SK-N-SH (cell line): ENCODE results near the gene RBM15B. TPM values are rescaled to one million over a fixed set of nuclear protein-coding genes. Genes with fewer than 3 reads are reported as not detected.

Experiments
- CTCF ChIA-PET: fragments of 300-600, 350-600 bp; formaldehyde crosslinking; extraction: SDS; loops from one replicate; lab custom pipeline; 2021; lab: Yijun Ruan, JAX
- POLR2A ChIA-PET: fragments of 350-600 bp; sonication (Branson Sonifier 250); formaldehyde crosslinking; extraction: SDS; loops from one replicate; lab custom pipeline; 2020; ENCODE audit warnings: antibody characterized with exemption, inconsistent platforms; lab: Yijun Ruan, JAX
- DNase-seq: peaks from one replicate; pipeline ENCODE4 v3.0.0; 2012
- H2AFZ ChIP-seq: fragments of 200-600 bp; sonication (generic); 2 replicates; pipeline ENCODE4 v1.8.1; 2016; ENCODE audit warnings: antibody characterized with exemption, mild to moderate bottlenecking, low read depth
- H3F3A ChIP-seq: fragments of 200-600 bp; sonication (generic); replicated peaks from 2 replicates; pipeline ENCODE3; 2016; ENCODE audit warnings: antibody characterized with exemption, mild to moderate bottlenecking; ENCODE audit not compliant: insufficient read depth
- H3K27ac ChIP-seq, 2 experiments: fragments of 200-500 bp in 1 of 2; fragments of 200-600 bp in 1 of 2; sonication (Bioruptor generic) in 1 of 2; sonication (generic), shearing (Covaris generic) in 1 of 2; 2 replicates each; pipeline versions ENCODE4 v1.5.1 to v1.6.1; 2014 to 2016; ENCODE audit warnings: low read depth in 2 of 2, inconsistent platforms in 1 of 2, low read length in 1 of 2, mild to moderate bottlenecking in 1 of 2, mixed read lengths in 1 of 2
- H3K27me3 ChIP-seq: fragments of 200-600 bp; sonication (generic), shearing (Covaris generic); 2 replicates; pipeline ENCODE4 v1.6.1; 2016; ENCODE audit warnings: mixed run types; ENCODE audit not compliant: insufficient read depth
- H3K36me3 ChIP-seq, 2 experiments: fragments of 200-500 bp in 1 of 2; fragments of 200-600 bp in 1 of 2; sonication (Bioruptor generic) in 1 of 2; sonication (generic) in 1 of 2; replicated peaks in 1 of 2; 2 replicates each; pipeline versions ENCODE3 to v1.5.1; 2014 to 2016; ENCODE audit warnings: low read length in 1 of 2, mild to moderate bottlenecking in 1 of 2; ENCODE audit not compliant: insufficient read depth in 2 of 2, control insufficient read depth in 1 of 2
- H3K4me1 ChIP-seq, 2 experiments: fragments of 200-500 bp in 1 of 2; fragments of 200-600 bp in 1 of 2; sonication (Bioruptor generic) in 1 of 2; sonication (generic), shearing (Covaris generic) in 1 of 2; 2 replicates each; pipeline versions ENCODE4 v1.5.1 to v1.6.1; 2014 to 2016; ENCODE audit warnings: low read depth in 1 of 2, low read length in 1 of 2, mixed run types in 1 of 2; ENCODE audit not compliant: insufficient read depth in 2 of 2, control insufficient read depth in 1 of 2
- H3K4me2 ChIP-seq: fragments of 200-600 bp; sonication (generic), shearing (Covaris generic); 2 replicates; pipeline ENCODE4 v1.6.1; 2017; ENCODE audit warnings: mixed run types
- H3K4me3 ChIP-seq, 2 experiments: fragments of 200-500 bp in 1 of 2; fragments of 200-600 bp in 1 of 2; sonication (Bioruptor generic) in 1 of 2; sonication (generic), shearing (Covaris generic) in 1 of 2; 2 replicates each; pipeline versions ENCODE4 v1.5.1 to v1.8.1; 2014 to 2016; ENCODE audit warnings: low read depth in 2 of 2, inconsistent platforms in 1 of 2, low read length in 1 of 2, mild to moderate bottlenecking in 1 of 2, mixed read lengths in 1 of 2, moderate library complexity in 1 of 2
- H3K79me2 ChIP-seq: fragments of 200-600 bp; sonication (generic); 2 replicates; pipeline ENCODE4 v1.8.1; 2017; ENCODE audit warnings: mild to moderate bottlenecking; ENCODE audit not compliant: insufficient read depth
- H3K9ac ChIP-seq: fragments of 200-600 bp; sonication (generic); 2 replicates; pipeline ENCODE4 v1.6.1; 2017; ENCODE audit warnings: mixed run types
- H3K9me2 ChIP-seq: fragments of 200-600 bp; sonication (generic); 2 replicates; pipeline ENCODE4 v1.6.1; 2017; ENCODE audit warnings: mixed run types
- H3K9me3 ChIP-seq: fragments of 200-600 bp; sonication (generic); 2 replicates; pipeline ENCODE4 v1.6.1; 2017; ENCODE audit warnings: mixed run types, mild to moderate bottlenecking, moderate library complexity
- H4K20me1 ChIP-seq: fragments of 200-600 bp; sonication (generic); 2 replicates; pipeline ENCODE4 v1.6.1; 2017; ENCODE audit warnings: mild to moderate bottlenecking, mixed run types; ENCODE audit not compliant: insufficient read depth
- CHD2 ChIP-seq: fragments of 150-350 bp; IDR thresholded peaks from 2 replicates; pipeline ENCODE4 v1.6.1; 2018; ENCODE audit warnings: low read length; ENCODE audit not compliant: partially characterized antibody
- CTCF ChIP-seq: fragments of 200-600 bp; sonication (generic); IDR thresholded peaks from 2 replicates; pipeline ENCODE4 v1.6.1; 2017; ENCODE audit warnings: antibody characterized with exemption, mild to moderate bottlenecking, moderate library complexity
- ELF1 ChIP-seq: IDR thresholded peaks from 2 replicates; pipeline ENCODE4 v1.4.0; 2012
- EP300 ChIP-seq, 2 experiments: IDR thresholded peaks; 2 replicates each; pipeline versions ENCODE4 v1.4.0 to v1.6.1; 2012; ENCODE audit warnings: borderline replicate concordance in 1 of 2, low read depth in 1 of 2, low read length in 1 of 2
- EZH2phosphoT487 ChIP-seq: fragments of 200-600 bp; sonication (generic); IDR thresholded peaks from 2 replicates; pipeline ENCODE4 v1.6.1; 2017; ENCODE audit warnings: low read depth, mixed run types, mild to moderate bottlenecking, antibody characterized with exemption, moderate library complexity, borderline replicate concordance
- FOXJ3 ChIP-seq: sonication (generic); formaldehyde crosslinking; IDR thresholded peaks from 2 replicates; pipeline ENCODE4 v1.5.1; 2020; ENCODE audit warnings: mild to moderate bottlenecking, missing genetic modification reagents
- FOXM1 ChIP-seq: IDR thresholded peaks from 2 replicates; pipeline ENCODE4 v1.4.0; 2012; ENCODE audit warnings: low read depth, mild to moderate bottlenecking
- MEF2A ChIP-seq: IDR thresholded peaks from 2 replicates; pipeline ENCODE4 v1.4.0; 2012; ENCODE audit warnings: low read depth, borderline replicate concordance
- NFIC ChIP-seq: IDR thresholded peaks from 2 replicates; pipeline ENCODE4 v1.4.0; 2012; ENCODE audit warnings: borderline replicate concordance
- NRF1 ChIP-seq: IDR thresholded peaks from 2 replicates; pipeline ENCODE4 v1.6.1; 2012; ENCODE audit warnings: low read depth, mild to moderate bottlenecking, low read length
- POLR2AphosphoS5 ChIP-seq: IDR thresholded peaks from 2 replicates; pipeline ENCODE4 v1.6.1; 2012; ENCODE audit warnings: low read depth, low read length
- RAD21 ChIP-seq: IDR thresholded peaks from 2 replicates; pipeline ENCODE4 v1.6.1; 2012; ENCODE audit warnings: mild to moderate bottlenecking, low read length
- RCOR1 ChIP-seq: fragments of 150-350 bp; IDR thresholded peaks from 2 replicates; pipeline ENCODE4 v1.6.1; 2017; ENCODE audit warnings: antibody characterized with exemption, low read length
- RFX5 ChIP-seq: IDR thresholded peaks from 2 replicates; pipeline ENCODE4 v1.6.1; 2012; ENCODE audit warnings: mild to moderate bottlenecking, improper control_type of control experiment, low read length
- SIN3A ChIP-seq: IDR thresholded peaks from 2 replicates; pipeline ENCODE4 v1.6.1; 2012; ENCODE audit warnings: low read depth, mild to moderate bottlenecking, low read length, moderate library complexity, borderline replicate concordance
- SMC3 ChIP-seq: IDR thresholded peaks from 2 replicates; pipeline ENCODE4 v1.6.1; 2012; ENCODE audit warnings: low read depth, low read length, improper control_type of control experiment
- TEAD4 ChIP-seq: IDR thresholded peaks from 2 replicates; pipeline ENCODE4 v1.4.0; 2012; ENCODE audit warnings: mild to moderate bottlenecking, borderline replicate concordance; ENCODE audit not compliant: insufficient read depth
- USF1 ChIP-seq: IDR thresholded peaks from 2 replicates; pipeline ENCODE4 v1.4.0; 2012; ENCODE audit warnings: low read depth, borderline replicate concordance
- USF2 ChIP-seq: fragments of 150-350 bp; IDR thresholded peaks from 2 replicates; pipeline ENCODE4 v1.6.1; 2017; ENCODE audit warnings: antibody characterized with exemption, low read length, low read depth, borderline replicate concordance
- YY1 ChIP-seq: IDR thresholded peaks from 2 replicates; pipeline ENCODE4 v1.4.0; 2012; ENCODE audit warnings: low read depth, mild to moderate bottlenecking
- WGBS: methylation state at CpG from one replicate; pipeline ENCODE4 v1.1.6; 2017; ENCODE audit warnings: low lambda C conversion rate; 5-methylcytosine and 5-hydroxymethylcytosine counted together
- polyA plus RNA-seq, 3 experiments: library from polyadenylated mRNA; depleted of rRNA; stranded (reverse); fragments of >200 nt; gene quantifications; 2 replicates each; pipeline ENCODE4 v1.2.3, GENCODE V29; 2012
- TF ChIP-seq, protein P1 (sequence below): IDR thresholded peaks from 2 replicates; pipeline ENCODE4 v1.6.1; 2012; ENCODE audit warnings: mild to moderate bottlenecking, low read depth, low read length, moderate library complexity

RBM15B gene
- polyA plus RNA-seq, 1 of the 3 experiments (the other 2 are of a cell fraction), result 17.0 TPM

DNA sequence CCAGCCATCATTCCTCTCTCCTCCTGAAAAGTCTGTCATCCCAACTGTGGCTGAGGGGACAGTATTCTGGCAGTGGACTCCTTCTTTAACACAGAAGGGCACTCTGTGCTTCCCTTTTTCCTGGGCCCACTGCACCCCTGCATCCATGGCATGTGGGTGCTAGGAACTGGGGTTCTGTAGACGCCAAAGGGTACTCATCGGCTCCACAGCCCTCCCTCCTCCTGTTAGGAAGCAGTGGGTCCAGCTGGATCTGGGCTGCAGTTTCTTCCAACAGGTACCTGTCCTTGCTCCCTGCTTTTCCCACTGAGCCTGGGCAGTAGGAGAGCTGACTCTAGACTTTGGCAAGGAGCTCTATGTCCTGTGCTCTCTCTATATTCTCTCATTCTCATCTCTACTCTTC lies 12.4 kb upstream of the RBM15B start:
- Histone ChIP-seq H3F3A (no peaks in the 10 kb centered on the region), H3K4me3 (no peak overlapping the region), H2AFZ (no peak overlapping the region), H3K79me2 (peaks cover 7% of the 10 kb centered on the region), H3K9me3 (no peaks in the 10 kb centered on the region), H3K9me2 (no peaks in the 10 kb centered on the region), H4K20me1 (no peaks in the 10 kb centered on the region), H3K4me1 (peaks cover 5 to 6% of the 10 kb centered on the region in 2 experiments; a peak in 3 of 4 replicates), H3K36me3 (no peaks in the 10 kb centered on the region), H3K27ac (no peak overlapping the region), H3K9ac (no peak overlapping the region), H3K27me3 (no peaks in the 10 kb centered on the region; the same call in 1 of the 2 replicates), H3K4me2 (no peak overlapping the region)
- POLR2A ChIA-PET, result no interaction called here
- TF ChIP-seq FOXJ3 (no peak), CTCF (no peak), SMC3 (no peak), FOXM1 (no peak), EZH2phosphoT487 (no peak), RCOR1 (no peak), TEAD4 (no peak), CHD2 (no peak), ELF1 (no peak)
- TF ChIP-seq, protein P1, sequence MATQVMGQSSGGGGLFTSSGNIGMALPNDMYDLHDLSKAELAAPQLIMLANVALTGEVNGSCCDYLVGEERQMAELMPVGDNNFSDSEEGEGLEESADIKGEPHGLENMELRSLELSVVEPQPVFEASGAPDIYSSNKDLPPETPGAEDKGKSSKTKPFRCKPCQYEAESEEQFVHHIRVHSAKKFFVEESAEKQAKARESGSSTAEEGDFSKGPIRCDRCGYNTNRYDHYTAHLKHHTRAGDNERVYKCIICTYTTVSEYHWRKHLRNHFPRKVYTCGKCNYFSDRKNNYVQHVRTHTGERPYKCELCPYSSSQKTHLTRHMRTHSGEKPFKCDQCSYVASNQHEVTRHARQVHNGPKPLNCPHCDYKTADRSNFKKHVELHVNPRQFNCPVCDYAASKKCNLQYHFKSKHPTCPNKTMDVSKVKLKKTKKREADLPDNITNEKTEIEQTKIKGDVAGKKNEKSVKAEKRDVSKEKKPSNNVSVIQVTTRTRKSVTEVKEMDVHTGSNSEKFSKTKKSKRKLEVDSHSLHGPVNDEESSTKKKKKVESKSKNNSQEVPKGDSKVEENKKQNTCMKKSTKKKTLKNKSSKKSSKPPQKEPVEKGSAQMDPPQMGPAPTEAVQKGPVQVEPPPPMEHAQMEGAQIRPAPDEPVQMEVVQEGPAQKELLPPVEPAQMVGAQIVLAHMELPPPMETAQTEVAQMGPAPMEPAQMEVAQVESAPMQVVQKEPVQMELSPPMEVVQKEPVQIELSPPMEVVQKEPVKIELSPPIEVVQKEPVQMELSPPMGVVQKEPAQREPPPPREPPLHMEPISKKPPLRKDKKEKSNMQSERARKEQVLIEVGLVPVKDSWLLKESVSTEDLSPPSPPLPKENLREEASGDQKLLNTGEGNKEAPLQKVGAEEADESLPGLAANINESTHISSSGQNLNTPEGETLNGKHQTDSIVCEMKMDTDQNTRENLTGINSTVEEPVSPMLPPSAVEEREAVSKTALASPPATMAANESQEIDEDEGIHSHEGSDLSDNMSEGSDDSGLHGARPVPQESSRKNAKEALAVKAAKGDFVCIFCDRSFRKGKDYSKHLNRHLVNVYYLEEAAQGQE, result no peak
- no peak for DNase-seq
- CTCF ChIA-PET, result interaction anchor here (2.4 to 6.2 kb wide), 3 partner anchors 10 to 763 kb away, joined by 6 to 53 read pairs (median 37); partner anchors contain the start of gene MAPKAPK3
- WGBS, result 86% methylated on average over 1 of the region's 2 CpGs

DNA sequence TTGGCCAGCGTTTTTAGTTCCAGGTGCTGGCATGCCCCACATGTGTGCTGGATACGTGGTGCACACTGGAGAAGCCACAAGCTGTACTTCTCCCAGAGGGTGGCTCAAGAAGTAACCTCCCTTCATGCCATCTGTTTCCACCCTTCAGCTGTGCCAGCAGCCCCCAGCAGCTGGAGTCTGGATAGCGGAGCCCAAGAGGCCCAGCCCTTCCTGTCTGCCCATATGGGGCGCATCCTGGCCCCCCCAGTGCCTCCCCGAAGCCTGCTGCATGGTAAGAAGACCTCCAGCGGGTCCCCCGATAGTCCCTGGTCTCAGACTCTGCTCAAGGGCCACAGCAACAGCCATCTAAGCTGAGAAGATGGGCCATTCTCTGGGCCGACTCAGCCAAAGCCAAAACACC lies 11.8 kb upstream of the RBM15B start:
- no peaks in the 10 kb centered on the region for H3K36me3 ChIP-seq
- no peak overlapping the region for H2AFZ ChIP-seq
- no peak overlapping the region for H3K4me3 ChIP-seq
- ChIA-PET POLR2A (no interaction called here), CTCF (interaction anchor here (0.7 to 6.2 kb wide), 5 partner anchors 7 to 763 kb away, joined by 3 to 53 read pairs (median 6); partner anchors contain the start of gene MAPKAPK3)
- no peaks in the 10 kb centered on the region for H3F3A ChIP-seq
- H3K9me3 ChIP-seq, result no peaks in the 10 kb centered on the region
- no peaks in the 10 kb centered on the region for H4K20me1 ChIP-seq
- no peaks in the 10 kb centered on the region; the same call in 1 of the 2 replicates for H3K27me3 ChIP-seq
- peaks cover 6% of the 10 kb centered on the region in 2 experiments; a peak in 3 of 4 replicates for H3K4me1 ChIP-seq
- no peak overlapping the region for H3K4me2 ChIP-seq
- H3K79me2 ChIP-seq, result peaks cover 13% of the 10 kb centered on the region
- no peaks in the 10 kb centered on the region for H3K9me2 ChIP-seq
- H3K9ac ChIP-seq, result no peak overlapping the region
- DNase-seq, result no peak
- WGBS, result 33% methylated on average over 2 of the region's 8 CpGs
- H3K27ac ChIP-seq, result no peak overlapping the region
- TF ChIP-seq RAD21 (no peak), RFX5 (no peak), NFIC (no peak), SIN3A (no peak), NRF1 (no peak), POLR2AphosphoS5 (no peak), USF1 (no peak), RCOR1 (no peak), YY1 (no peak), MEF2A (no peak), USF2 (no peak), ELF1 (no peak), EP300 (IDR thresholded peaks at IDR 0.05; ENCODE audit: borderline replicate concordance in 1 of 2, low read depth in 1 of 2, low read length in 1 of 2) (no peak)
